RPMI7951 (cell line): Measurements from ENCODE around the gene COMMD4. TPM values are rescaled to one million over a fixed set of nuclear protein-coding genes. Genes with fewer than 3 reads are reported as not detected.
"Not testable (repeated sequence)": the region's sequence is repeated elsewhere in the genome, so short reads cannot be mapped to it uniquely, and the experiment has no call there.

Source experiments
- DNase-seq: peaks from one replicate; pipeline ENCODE4 v3.0.0-alpha.2; 2012; ENCODE audit warnings: low read depth
- total RNA-seq: library from RNA; depleted of rRNA; stranded (reverse); fragments of >200 nt; shearing (Covaris generic); gene quantifications from 2 replicates; pipeline ENCODE4 v1.2.3, GENCODE V29; 2014

Gene COMMD4
- total RNA-seq, 1 experiment from 2014 or later, result 136 TPM

- DNase-seq, result not testable (repeated sequence)
These were observed 3.8 kb upstream of the COMMD4 start for GRCh38 chr15:75332093-75332492.

GRCh38 chr15:75333654-75334419 lies 2.0 kb upstream of the COMMD4 start:
- DNase-seq, result not testable (repeated sequence)

GRCh38 chr15:75335313-75335704 lies 554 bp upstream of the COMMD4 start:
- no peak for DNase-seq

- no peak for DNase-seq
These were observed 2.9 kb downstream of the COMMD4 start for GRCh38 chr15:75338661-75339240.

GRCh38 chr15:75339531-75340240 lies 3.8 kb downstream of the COMMD4 start:
- no peak for DNase-seq

GRCh38 chr15:75342221-75342620 lies 6.4 kb downstream of the COMMD4 start:
- no peak for DNase-seq

- DNase-seq, result not testable (repeated sequence)
These were observed 8.1 kb downstream of the COMMD4 start for GRCh38 chr15:75343953-75344352.

GRCh38 chr15:75346796-75347221 lies 10.9 kb downstream of the COMMD4 start, which contains the start of gene NEIL1:
Gene NEIL1, plus strand, starts transcription at chr15:75347039. Its CDS starts 1,867 bp downstream, at chr15:75348906.
- peak; percentile 37 for DNase-seq

- peak; percentile 28 for DNase-seq
These were observed 11.6 kb downstream of the COMMD4 start for GRCh38 chr15:75347222-75348033.

GRCh38 chr15:75348034-75348561 lies 12.2 kb downstream of the COMMD4 start:
- no peak for DNase-seq

GRCh38 chr15:75348562-75349350 lies 12.9 kb downstream of the COMMD4 start:
- DNase-seq, result no peak

GRCh38 chr15:75349351-75349669 lies 13.4 kb downstream of the COMMD4 start:
- DNase-seq, result not testable (repeated sequence)

- peak; percentile 39 for DNase-seq
These were observed 14.2 kb downstream of the COMMD4 start for GRCh38 chr15:75349851-75350588.

GRCh38 chr15:75350601-75351361 lies 14.9 kb downstream of the COMMD4 start:
- peak; percentile 18 for DNase-seq

- no peak for DNase-seq
These were observed 16.6 kb downstream of the COMMD4 start for GRCh38 chr15:75352186-75353080.

- no peak for DNase-seq
These were observed 17.7 kb downstream of the COMMD4 start for GRCh38 chr15:75353604-75354003.

- no peak for DNase-seq
These were observed 18.6 kb downstream of the COMMD4 start for GRCh38 chr15:75354454-75354853.

- no peak for DNase-seq
These were observed 19.5 kb downstream of the COMMD4 start for GRCh38 chr15:75355369-75355768.
